ENCODE measurements around the gene LINGO3.

LINGO3 gene

GRCh38 chr19:2339644-2340310 lies 31.8 kb upstream of the LINGO3 start:
- DNase-seq (ENCODE audit: low spot score) = no peak

- no peak for DNase-seq (ENCODE audit: low spot score)
Measured at GRCh38 chr19:2338751-2339643, 31.0 kb upstream of the LINGO3 start.

- DNase-seq (ENCODE audit: low spot score) = no peak
Measured at GRCh38 chr19:2338055-2338615, 30.2 kb upstream of the LINGO3 start.

- no peak for DNase-seq (ENCODE audit: low spot score)
Measured at GRCh38 chr19:2337329-2337707, 29.4 kb upstream of the LINGO3 start.

GRCh38 chr19:2336528-2337328 lies 28.8 kb upstream of the LINGO3 start:
- DNase-seq (ENCODE audit: low spot score) = no peak

GRCh38 chr19:2335848-2336247 lies 27.9 kb upstream of the LINGO3 start:
- no peak for DNase-seq (ENCODE audit: low spot score)

- DNase-seq (ENCODE audit: low spot score) = no peak
Measured at GRCh38 chr19:2334986-2335846, 27.3 kb upstream of the LINGO3 start.

GRCh38 chr19:2334426-2334825 lies 26.5 kb upstream of the LINGO3 start:
- no peak for DNase-seq (ENCODE audit: low spot score)

GRCh38 chr19:2333807-2334211 lies 25.9 kb upstream of the LINGO3 start:
- no peak for DNase-seq (ENCODE audit: low spot score)

GRCh38 chr19:2333027-2333806 lies 25.3 kb upstream of the LINGO3 start:
- DNase-seq (ENCODE audit: low spot score) = no peak

- DNase-seq (ENCODE audit: low spot score) = no peak
Measured at GRCh38 chr19:2332341-2333026, 24.5 kb upstream of the LINGO3 start.

- peak; percentile 67 for DNase-seq (ENCODE audit: low spot score)
Measured at GRCh38 chr19:2331601-2332246, 23.8 kb upstream of the LINGO3 start.

GRCh38 chr19:2330632-2331284 lies 22.8 kb upstream of the LINGO3 start:
- DNase-seq (ENCODE audit: low spot score) = no peak

GRCh38 chr19:2330255-2330631 lies 22.3 kb upstream of the LINGO3 start:
- no peak for DNase-seq (ENCODE audit: low spot score)

GRCh38 chr19:2329501-2329916 lies 21.6 kb upstream of the LINGO3 start:
- no peak for DNase-seq (ENCODE audit: low spot score)

GRCh38 chr19:2329149-2329478 lies 21.2 kb upstream of the LINGO3 start:
- no peak for DNase-seq (ENCODE audit: low spot score)

GRCh38 chr19:2328401-2329148 lies 20.6 kb upstream of the LINGO3 start, which contains the start of the genes LSM7 and SPPL2B:
LSM7 (minus strand) TSS chr19:2328586; CDS start chr19:2328566, 20 bp downstream.
SPPL2B (plus strand) TSS chr19:2328684; CDS start chr19:2328710, 26 bp downstream.
- peak; percentile 98 for DNase-seq (ENCODE audit: low spot score)

- DNase-seq (ENCODE audit: low spot score) = peak; percentile 76
Measured at GRCh38 chr19:2327773-2328400, 19.9 kb upstream of the LINGO3 start.
